Right lobe of liver (tissue), 4 donors: Measurements from ENCODE around the gene ACVRL1.

ENCODE experiments used
- CTCF ChIP-seq, 4 donors: fragments of 200-600 bp in 3 of 4; fragments of 450-650 bp in 1 of 4; IDR thresholded peaks; one replicate each; pipeline versions ENCODE4 v1.5.1 to v1.8.0; 2016 to 2022; ENCODE audit warnings: antibody characterized with exemption in 4 of 4, mild to moderate bottlenecking in 2 of 4
- POLR2A ChIP-seq: fragments of 450-650 bp; IDR thresholded peaks from one replicate; pipeline ENCODE4 v1.6.1; 2017; ENCODE audit warnings: antibody characterized with exemption, mild to moderate bottlenecking
- donor health status: DM: no; HTN: no; CAD: no.
- donor health status: DM: no; HTN: no; CAD: no.
- donor health status: DM: no; HTN: yes; CAD: no.

- TF ChIP-seq CTCF (IDR thresholded peaks at IDR 0.05): no peak
- no peak for TF ChIP-seq POLR2A
Measured at GRCh38 chr12:51915951-51916350, 8.6 kb downstream of the ACVRL1 start.
